Stimulated activated CD8-positive, alpha-beta memory T cell treated with anti-CD3 and anti-CD28 coated beads, Interleukin-12 subunit alpha, Interleukin-12 subunit beta, amount 100 ng/mL, for 1 hour (primary cell): ENCODE data around the gene B4GAT1.
A peak's percentile ranks its signal among the peaks of the same experiment; 100 is the strongest.
"Not testable (repeated sequence)": the region's sequence is repeated elsewhere in the genome, so short reads cannot be mapped to it uniquely, and the experiment has no call there.

ENCODE experiments used
- DNase-seq: peaks from one replicate; pipeline ENCODE4 v3.0.0-alpha.2; 2020; ENCODE audit warnings: low read depth

The B4GAT1 gene

DNA sequence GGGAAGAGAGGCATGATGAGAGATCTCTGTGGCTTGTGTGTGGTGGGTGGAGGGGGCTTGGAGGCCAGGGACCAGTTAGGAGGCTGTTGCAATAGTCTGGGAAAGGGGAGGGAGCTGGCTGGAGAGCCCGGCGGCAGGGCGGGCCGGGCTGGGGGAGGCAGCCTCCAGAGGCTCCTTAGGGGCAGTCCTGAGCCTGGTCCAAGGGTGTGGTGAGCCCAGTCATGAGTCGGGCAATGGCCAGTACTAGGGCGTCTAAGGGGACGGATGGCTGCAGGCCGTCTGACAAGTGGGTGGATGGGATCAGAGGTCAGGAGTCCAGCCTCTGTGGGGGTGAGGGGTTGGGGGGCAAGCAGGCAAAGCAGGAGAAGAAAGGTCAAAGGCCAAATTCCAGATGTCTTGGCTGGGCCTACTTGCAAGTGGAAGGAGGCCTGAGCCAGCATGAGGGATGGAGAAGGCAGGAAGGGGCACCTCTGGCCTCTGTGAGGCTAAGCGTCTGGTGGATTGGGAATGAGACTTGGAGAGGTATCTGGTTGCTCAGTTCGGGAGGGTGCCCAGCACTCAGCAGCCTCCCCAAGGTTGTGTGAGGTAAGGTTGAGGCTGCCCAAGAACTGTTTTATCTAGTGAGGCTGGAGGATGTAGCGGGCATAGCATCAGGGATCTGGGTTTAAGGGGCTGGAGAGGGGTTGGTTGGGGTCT, 24.5 kb downstream of the B4GAT1 start:
- DNase-seq: no peak

GRCh38 chr11:66321606-66322005, 25.8 kb downstream of the B4GAT1 start:
- no peak for DNase-seq

GRCh38 chr11:66320748-66321147, 26.7 kb downstream of the B4GAT1 start:
- DNase-seq: not testable (repeated sequence)

GRCh38 chr11:66320289-66320688, 27.1 kb downstream of the B4GAT1 start:
- not testable (repeated sequence) for DNase-seq

- DNase-seq: no peak
Measured at GRCh38 chr11:66318600-66318970, 28.8 kb downstream of the B4GAT1 start.

DNA sequence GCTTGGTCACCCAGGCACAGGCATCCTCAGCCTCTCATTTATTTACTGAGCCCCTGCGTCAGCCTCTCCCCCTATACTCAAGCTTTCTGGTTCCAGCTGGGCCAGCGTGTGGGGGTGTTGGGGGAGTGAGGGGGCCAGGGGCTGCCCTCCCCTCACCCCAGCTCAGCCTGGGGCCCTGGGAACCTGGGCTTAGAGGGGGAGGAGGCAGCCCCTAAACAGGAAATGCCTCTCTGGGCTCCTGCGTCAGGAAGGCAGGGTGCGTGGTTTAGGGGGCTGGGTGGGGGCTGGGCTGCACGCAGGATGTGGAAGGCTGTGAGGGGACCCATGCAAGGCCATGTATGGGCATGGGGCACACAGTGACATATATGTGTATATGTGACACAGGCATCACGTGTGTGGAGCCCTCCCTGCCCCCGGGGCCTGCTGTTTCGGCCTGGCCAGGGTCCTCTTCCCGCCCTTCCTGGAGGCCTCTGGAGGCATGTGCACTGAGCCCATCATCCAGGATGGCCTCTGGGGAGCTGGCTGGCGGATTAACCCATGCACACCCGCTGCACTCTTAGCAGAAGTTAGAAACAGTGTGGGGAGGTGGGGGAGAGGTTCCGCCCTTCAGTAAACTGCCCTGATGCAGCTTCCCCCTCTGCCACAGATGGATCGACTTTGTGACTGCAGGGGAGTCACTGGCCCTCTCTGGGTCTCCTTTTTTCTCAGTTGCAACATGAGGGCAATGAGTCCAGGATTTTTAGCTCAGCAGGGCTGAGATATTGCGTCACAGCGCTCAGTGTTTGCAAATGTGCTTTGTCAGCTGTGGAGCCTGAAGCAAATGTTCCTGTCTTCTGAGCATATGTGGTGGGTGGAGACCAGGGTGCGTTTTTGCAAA, 29.5 kb downstream of the B4GAT1 start:
- DNase-seq: peak; percentile 58

DNA sequence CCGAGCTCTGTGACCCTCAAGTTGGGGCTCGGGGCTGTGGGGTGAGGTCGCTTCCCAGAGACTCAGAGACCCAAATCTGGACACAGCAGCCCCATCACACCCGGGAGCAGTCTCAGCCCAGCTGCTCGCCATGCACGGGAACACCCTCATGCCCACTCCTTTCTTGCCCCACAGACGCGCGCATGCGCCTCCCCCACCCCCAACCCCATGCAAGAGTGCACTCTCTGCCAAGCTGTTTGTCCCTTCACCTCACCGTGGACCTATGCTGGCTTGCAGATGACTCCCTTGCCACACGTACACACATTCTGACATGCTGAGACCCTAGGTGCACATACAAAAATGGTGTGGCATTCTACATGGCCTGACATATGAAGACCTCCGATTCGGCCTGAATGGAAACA, 30.1 kb downstream of the B4GAT1 start:
- no peak for DNase-seq

DNA sequence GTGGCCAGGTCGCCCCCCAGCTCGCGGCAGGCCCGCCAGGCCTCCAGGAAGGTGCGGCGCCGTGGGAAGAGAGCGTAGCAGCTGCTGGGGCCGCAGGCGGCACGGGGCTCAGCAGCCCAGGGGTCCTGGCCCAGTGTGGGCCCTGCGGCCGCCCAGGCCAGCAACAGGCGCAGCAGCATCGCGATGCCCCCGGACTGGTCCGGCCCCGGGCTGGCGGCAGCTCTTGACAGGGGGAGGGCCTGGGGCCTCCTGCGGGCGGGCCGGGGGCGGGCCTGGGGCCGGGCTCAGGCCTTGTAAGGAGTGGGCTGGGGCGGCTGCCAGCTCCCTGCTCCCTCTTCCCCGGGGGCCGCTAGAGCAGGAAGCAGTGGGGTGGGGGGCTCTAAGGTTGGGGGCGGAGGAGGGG, 30.6 kb downstream of the B4GAT1 start, which contains the start of gene CD248:
CD248 (minus strand) TSS at position 196 of the 403 bp plus-strand sequence; CDS start at position 179, 17 bp downstream.
- no peak for DNase-seq

DNA sequence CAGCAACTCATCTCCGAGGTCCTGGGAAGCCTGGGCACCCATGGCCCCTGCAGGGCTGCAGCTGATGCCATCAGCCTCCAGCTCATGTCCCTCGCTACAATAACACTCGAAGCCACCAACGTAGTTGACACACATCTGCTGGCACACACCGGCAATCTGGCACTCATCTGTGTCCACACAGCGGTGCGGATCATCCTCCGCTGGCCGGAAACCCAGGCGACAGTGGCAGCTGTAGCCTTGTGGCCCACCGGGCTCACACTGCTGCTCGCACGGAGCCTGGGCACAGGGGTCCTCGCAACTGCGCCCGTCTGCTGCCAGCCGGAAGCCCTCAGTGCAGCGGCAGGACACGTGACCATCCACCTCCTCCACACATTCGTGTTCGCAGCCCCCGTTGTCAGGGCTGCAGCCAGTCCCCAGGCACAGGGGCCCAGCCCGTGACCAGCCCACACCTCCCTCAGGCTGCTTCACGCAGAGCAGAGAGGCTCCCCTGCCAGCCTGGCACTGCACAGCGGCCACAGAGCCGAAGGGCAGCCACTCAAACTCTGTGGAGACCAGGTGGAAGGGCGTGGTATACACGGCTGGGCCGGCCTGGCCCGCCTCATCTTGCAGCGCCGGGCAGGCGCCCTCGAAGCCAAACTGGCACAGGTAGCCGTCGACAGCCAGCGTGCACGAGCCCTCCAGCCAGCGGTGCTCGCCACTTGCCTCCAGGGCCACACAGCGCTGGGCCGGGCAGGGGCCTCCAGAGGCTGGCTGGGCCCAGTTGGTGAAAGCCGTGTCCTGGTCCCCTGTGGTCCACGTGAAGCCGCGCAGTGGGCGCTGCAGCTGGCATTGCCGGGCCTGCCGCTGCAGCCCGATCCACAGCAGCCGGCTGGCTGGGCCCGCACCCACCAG, 31.3 kb downstream of the B4GAT1 start:
- no peak for DNase-seq

GRCh38 chr11:66315498-66315885, 31.9 kb downstream of the B4GAT1 start:
- no peak for DNase-seq

GRCh38 chr11:66314561-66315497, 32.6 kb downstream of the B4GAT1 start:
- no peak for DNase-seq

GRCh38 chr11:66314186-66314501, 33.3 kb downstream of the B4GAT1 start:
- no peak for DNase-seq

DNA sequence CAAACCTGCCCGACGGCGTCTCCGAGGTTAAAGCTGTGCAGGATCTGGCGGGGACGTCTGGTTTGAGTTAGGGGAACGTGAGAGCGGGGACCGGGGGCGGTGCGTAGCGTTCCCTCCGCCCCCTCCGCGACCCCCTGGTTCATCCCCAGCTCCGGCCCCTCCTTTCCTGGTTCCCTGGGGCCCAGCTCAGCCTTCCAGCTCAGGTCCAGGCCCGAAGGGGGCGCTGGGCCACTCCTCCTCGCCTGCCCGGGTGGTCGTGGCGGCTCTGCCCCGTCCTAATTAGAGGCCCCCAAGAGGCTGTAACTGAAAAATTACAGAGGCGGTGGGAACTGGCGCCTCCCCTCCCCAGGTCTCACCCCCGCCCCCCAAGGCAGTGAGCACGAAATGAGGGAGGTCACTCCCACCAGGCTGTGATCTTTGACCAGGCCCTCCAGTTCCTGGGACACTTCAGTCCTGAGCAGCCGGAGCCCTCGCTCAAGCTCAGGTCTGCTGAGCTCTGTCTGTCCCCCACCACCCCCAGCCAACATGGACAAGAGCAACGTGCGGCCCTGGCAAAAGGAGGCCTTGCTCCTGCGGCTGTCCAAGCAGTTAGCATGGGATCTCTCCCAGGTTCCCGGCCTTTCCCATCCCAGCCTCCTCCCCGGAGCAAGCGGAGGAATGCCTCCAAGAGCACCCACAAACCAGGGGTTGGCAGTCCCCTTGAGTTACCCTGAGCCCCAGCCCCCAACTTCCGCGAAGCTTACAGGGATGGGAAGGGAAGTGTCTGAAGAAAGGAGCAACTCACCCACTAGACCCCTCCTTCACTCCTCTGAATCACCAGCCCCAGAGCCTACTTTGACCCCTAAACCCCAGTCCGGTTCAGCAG, 33.9 kb downstream of the B4GAT1 start:
- no peak for DNase-seq

GRCh38 chr11:66312549-66313320, 34.7 kb downstream of the B4GAT1 start:
- peak; percentile 97 for DNase-seq

- DNase-seq: peak; percentile 98
Measured at GRCh38 chr11:66311965-66312548, 35.4 kb downstream of the B4GAT1 start.

DNA sequence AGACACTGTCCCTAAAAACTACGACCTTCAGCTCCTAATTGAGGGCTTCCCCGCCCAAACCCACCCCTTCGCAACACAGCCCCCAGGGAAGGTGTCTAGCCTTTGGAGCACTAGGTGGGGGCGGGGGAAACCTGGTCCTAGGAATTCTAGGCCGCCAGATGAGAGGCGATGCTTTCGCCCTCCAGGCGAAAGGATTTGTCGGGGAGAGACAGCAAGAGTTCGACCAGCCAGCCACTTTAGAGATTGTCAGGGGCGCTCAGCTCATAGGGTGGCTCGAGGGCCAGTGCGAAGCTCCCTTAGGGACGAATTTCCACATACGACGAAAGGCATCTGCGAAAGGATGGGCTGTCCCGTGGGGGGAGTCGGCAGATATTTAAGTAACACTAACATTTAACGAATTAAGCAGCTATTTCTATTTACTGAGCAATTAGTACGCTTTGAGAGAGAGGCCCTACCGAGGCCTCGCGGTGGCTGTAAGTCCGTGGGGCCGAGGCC, 35.9 kb downstream of the B4GAT1 start:
- DNase-seq: no peak

- DNase-seq: not testable (repeated sequence)
Measured at GRCh38 chr11:66310803-66311440, 36.5 kb downstream of the B4GAT1 start.

- DNase-seq: no peak
Measured at GRCh38 chr11:66310324-66310723, 37.1 kb downstream of the B4GAT1 start.
